ENCODE results near the gene SMIM12. TPM values are rescaled to one million over a fixed set of nuclear protein-coding genes. Genes with fewer than 3 reads are reported as not detected.

SMIM12 gene, protein sequence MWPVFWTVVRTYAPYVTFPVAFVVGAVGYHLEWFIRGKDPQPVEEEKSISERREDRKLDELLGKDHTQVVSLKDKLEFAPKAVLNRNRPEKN
- total RNA-seq = 51.8 and 63.6 TPM in 2 replicates

DNA sequence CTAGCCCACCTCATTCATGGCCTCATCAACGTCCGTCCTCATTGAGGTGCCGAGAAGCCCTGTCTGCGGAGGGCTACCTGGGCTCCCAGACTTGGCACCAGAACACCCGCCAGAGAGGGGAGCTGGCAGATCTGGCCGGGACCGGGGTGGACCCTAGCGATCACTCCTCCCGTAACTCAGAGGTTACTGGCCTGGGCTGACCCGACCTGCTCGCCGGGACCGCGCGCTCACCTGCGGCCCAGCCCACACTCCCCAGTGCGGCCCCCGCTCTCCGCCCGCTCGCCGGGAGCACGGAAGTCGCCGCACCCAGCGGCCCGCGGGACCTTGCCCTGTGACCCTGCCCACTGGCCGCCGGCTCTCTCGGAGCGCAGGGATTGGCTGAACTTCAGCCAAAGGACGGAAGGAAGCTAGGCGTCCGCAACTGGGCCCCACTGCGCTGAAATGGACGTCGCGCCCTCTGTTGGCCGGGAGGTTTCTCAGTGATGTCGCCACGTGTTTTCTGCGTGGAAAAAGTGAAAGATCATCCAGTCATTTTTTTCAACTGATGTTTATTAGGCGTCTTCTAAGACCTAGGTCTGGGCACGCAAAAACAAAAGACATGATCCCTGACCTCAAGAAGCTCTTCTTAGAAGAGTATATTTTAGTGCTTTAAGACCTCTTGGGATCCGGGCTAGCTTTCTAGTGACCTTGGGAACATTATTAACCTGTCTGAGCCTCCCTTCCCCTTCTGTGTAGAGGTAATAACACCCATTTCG is at the start of gene SMIM12:
Gene SMIM12, minus strand, starts transcription at position 304 of the 755 bp plus-strand sequence. CDS start 3,772 bp downstream, outside the sequence.
- peak; percentile 80 for DNase-seq (ENCODE audit: low read depth, low spot score)

DNA sequence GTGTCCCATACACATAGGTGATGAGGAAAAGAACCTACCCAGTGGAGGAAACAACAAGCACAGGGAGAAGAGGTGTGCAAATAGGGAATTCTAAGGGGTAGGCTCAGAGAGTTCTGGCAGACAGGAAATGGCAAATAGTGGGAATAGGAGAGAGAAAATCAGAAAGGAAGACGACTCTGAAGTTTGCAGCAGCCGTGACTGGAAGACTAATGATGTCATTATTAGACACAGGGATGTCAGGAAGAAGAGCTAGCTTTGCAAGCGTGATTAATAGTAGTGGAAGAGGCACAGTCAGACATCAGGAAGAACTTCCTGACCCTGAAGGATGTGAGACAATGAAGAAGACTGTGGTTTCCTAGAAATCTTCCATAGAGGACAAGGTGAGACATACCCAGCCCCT is 48.8 kb upstream of the SMIM12 start:
- no peak for DNase-seq (ENCODE audit: low read depth, low spot score)

DNA sequence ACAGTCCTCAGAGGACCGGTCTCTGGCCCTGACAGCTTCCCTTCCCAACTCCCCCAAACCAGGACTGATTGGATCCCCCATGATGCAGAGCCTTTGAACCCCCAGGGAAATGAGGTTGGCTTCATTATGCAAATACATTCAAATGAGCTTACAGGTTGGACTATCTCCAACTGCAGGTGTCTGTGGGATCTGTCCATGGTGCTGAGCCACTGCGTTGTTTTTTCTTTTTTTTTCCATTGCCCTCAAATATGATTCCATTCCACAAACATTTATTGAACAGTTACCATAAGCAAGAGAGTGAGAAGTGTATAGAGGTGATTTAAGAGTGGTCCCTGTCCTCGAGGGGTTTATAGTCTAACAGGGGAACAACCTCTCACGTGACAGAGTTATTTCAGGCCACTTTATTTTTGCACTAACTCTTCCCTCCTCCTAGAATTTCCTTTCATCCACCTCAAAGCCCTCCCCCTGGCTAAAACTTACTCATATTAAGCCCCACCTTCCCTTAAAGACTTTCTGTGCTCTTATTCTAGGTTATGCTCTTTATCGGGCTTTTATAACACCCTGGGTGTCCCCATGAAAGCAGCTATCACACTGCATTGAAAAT is 48.0 kb upstream of the SMIM12 start:
- DNase-seq (ENCODE audit: low read depth, low spot score) = no peak

- DNase-seq (ENCODE audit: low read depth, low spot score) = no peak
Measured at GRCh38 chr1:34906756-34907155, 47.2 kb upstream of the SMIM12 start.

DNA sequence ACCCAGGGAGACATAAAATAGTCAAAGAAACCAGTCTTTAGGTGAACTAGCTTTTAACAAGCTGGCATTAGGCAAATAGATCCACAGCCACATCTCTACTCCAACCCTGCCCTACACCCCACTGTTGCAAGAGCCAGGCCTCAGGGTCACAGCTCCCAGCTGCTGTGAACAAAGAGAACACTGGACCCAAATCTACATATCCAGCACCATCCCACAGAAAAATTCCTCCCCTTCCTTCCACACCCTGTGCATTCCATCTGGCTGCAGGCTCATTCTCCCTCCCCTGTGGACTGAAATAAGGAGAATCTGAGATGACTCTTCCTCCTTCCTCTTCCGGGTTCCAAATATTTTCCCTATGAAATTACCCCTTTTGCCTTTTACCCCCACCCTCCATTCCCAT is 46.7 kb upstream of the SMIM12 start:
- DNase-seq (ENCODE audit: low read depth, low spot score) = no peak

DNA sequence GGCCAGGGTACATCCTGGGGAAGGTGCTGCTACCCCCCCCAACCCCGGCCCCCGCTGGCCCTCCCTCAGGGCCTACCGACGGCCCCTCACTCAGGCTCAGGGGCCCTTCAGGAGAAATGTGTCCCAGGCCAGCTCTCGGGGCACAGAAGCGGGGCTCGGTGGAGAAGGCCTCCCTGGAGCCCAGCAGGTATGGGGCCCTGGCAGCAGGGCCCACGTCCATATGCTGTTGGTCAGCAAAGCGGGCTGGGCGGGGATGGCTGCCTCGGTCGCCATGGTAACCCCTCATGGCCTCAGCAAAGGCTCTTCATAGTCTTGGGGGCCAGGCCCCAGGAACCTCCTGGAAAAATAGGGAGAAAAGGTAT is 45.5 kb upstream of the SMIM12 start:
- DNase-seq (ENCODE audit: low read depth, low spot score) = no peak

- no peak for DNase-seq (ENCODE audit: low read depth, low spot score)
Measured at GRCh38 chr1:34904236-34905097, 44.9 kb upstream of the SMIM12 start.

DNA sequence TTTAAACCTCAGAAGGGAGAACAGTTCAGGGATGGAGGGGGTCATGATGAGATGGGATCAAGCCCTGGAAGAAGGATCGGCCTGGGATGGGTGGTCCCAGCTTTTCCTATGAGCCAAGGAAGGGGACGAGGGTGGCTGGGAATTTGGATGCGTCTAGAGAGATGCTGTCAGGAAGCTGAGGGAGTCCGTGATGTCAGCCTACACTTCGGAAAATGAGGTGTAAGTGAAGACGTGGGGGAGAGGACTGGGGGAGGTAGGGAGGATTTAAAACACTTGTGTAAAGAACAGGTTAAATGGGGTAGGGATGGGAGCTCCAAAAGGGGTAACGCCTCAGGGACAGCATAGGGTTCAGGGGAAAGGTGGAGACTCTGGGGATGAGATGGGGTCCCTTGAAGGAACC is 42.4 kb upstream of the SMIM12 start:
- no peak for DNase-seq (ENCODE audit: low read depth, low spot score)

DNA sequence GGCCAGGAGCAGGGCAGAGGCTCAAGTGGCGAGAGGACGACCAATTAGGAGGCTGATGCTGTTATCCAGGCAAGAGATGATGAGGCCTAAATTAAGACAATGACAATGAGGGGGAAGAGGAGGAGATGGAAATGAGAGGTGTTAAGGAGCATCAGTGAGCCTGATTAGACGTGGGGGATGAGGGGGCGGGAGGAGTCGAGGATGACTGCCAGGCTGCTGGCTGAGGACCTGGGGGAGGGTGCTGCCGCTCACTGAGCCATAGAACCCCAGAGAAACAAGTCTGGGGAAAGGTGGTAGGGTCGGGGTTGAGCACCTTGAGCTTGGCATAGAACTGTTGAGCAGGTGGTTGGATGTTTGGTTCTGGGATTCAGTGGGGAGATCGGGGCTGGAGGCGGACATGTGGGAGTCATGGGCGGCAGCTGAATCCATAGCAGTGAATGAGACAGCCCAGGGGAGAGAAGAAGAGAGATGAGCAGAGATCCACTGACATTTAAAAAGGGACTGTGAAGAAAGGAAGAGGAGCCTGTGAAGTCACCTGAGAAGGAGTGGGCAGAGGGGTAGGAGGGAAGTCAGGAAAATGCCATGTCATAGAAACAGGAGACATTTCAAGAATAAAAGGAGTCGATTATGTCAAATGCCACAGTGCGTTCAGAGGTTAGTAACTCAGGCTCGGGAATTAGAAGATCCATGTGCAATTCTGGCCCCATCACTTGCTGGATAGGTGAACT is 41.4 kb upstream of the SMIM12 start:
- no peak for DNase-seq (ENCODE audit: low read depth, low spot score)

DNA sequence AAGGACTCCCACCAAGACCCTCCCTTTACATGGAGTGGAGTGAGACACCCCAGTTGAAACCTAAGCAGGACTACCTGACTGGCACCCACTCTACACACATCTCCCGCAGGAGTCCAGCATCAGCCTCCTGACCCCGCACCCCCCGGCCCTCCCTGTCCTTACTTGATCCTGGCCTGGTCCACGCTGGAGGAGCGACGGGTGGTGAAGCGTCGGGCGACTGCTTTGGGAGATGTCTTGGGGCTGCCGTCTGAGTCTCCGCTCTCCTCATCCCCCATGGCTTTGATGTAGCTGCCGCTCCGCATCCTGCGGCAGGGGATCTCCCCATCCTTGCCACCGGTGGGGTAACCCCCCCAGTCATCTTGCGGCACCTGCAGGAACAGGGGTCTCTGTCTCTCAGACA is 40.4 kb upstream of the SMIM12 start:
- no peak for DNase-seq (ENCODE audit: low read depth, low spot score)

DNA sequence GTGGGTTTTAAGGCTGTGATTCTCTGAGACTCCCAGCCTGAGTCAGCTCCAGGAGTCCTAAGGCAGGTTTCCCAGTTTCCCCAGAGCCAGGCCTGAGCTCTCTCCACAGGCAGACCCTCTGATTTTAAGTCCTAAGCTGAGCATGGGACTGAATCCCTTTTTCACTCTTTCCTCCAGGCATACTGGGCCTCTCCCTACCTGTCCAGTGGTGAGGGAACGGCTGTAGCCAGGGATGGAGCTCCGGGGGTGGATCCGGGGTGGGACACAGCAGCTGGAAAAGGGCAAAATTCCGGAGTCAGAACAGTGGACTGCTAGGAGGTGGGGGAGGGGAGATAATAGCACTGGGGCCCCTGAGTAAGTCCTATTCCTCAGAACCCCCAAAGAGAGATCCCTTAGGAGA is 39.9 kb upstream of the SMIM12 start:
- no peak for DNase-seq (ENCODE audit: low read depth, low spot score)

DNA sequence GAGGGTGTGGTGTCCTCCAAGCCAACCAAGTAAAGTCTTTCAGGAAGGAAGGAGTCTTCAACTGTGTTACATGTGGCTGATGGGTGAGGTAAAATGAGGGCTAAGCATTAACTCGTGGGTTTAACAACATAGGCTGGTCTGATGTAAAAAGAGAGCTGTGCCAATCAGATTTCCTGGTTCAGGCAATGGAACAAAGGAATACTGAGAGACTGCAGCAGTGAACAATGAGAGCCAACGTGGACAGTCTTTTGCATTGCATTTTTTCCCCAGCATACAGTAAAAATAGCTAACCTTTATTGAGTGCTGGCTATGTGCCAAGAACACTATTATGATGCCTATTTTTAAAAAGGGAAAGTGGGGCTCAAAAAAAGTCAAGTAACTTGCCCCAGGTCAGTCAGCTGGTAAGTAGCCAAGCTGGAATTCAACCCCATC is 38.8 kb upstream of the SMIM12 start:
- DNase-seq (ENCODE audit: low read depth, low spot score) = no peak

DNA sequence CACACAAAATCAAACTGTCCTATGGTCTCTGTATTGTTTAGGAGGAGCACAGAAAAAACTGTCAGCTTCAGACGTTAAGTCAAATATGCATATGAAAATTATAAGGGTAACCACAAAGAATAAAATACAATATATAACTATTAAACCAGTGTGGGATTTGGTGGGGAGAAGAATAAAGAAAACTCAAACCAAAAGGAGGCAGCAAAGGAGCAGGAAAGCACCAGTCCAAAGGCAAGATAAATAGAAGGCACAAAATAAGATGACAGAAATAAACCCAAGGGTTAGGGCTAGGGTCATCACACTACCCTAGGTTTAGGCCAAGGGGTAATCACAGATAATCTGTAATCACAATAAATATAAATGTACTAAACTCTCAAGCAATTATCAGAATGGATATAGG is 37.1 kb upstream of the SMIM12 start:
- DNase-seq (ENCODE audit: low read depth, low spot score) = no peak

GRCh38 chr1:34889705-34890104 is 30.2 kb upstream of the SMIM12 start:
- DNase-seq (ENCODE audit: low read depth, low spot score) = no peak

GRCh38 chr1:34887593-34887992 is 28.0 kb upstream of the SMIM12 start:
- no peak for DNase-seq (ENCODE audit: low read depth, low spot score)

GRCh38 chr1:34885405-34886247 is 26.1 kb upstream of the SMIM12 start:
- DNase-seq (ENCODE audit: low read depth, low spot score) = no peak

- no peak for DNase-seq (ENCODE audit: low read depth, low spot score)
Measured at GRCh38 chr1:34884961-34885360, 25.4 kb upstream of the SMIM12 start.

DNA sequence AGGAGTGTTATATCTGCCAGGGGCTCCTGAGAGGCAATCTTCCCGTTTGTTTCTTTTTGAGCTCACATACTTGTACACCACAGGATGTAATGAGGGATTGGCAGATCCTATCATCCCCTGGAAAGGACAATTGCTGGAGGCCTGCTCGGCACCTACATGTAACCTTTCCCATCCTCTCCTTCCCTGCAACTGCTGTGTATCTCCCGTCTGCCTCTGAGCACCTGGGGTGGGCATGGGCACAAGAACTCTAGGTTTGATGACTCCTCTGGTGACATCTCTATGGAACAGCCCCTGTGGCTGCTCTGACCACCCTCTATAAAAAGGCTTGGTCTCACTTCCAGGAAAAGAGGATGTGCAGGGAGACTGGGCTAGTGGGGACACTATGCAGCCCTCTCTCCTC is 25.0 kb upstream of the SMIM12 start:
- DNase-seq (ENCODE audit: low read depth, low spot score) = no peak

DNA sequence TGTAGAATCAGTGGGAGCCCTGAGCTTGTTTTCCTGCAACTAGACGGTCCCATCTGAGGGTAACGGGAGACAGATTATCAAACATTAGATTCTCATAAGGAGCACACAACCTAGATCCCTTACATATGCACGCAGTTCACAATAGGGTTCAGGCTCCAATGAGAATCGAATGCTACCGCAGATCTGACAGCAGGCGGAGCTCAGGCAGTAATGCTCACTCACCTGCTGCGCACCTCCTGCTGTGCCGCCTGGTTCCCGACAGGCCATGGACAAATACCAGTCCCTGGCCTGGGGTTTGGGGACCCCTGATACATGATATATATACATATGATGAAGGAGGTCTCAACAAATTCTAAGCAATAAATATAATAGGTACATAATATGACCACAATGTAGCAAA is 19.7 kb upstream of the SMIM12 start:
- DNase-seq (ENCODE audit: low read depth, low spot score) = no peak

DNA sequence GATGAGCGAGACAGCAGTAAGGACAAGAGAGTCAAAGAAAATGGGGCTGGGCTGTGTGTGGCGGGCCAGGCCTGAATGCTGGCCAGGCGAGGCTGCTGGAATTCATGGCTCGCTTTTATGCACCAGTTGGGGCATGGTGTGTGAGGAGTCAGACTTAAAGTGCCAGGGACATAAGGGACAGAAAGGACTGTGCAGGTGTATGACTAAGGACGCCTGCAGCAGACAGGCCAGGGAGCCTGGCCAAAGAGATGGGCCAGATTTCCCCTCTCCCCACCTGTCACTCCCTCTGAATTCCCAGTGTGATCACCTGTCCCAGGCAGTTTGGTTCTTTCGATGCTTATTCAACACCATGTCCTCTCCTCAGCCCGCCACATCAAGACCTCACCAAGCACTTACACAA is 16.9 kb upstream of the SMIM12 start:
- no peak for DNase-seq (ENCODE audit: low read depth, low spot score)
